Thyroid gland (tissue), 4 donors: ENCODE results near the gene CREBBP. TPM values are rescaled to one million over a fixed set of nuclear protein-coding genes. Genes with fewer than 3 reads are reported as not detected.

Experiments used
- DNase-seq, 2 donors: peaks; one replicate each; pipeline ENCODE4 v3.0.0-alpha.2; 2019
- H3K27ac ChIP-seq, 3 donors: fragments of 200-600 bp; sonication (generic); 1 replicate in 2 of 3; 2 replicates in 1 of 3; pipeline ENCODE4 v1.5.1; 2016 to 2019; ENCODE audit warnings: mild to moderate bottlenecking in 1 of 3, moderate library complexity in 1 of 3
- H3K27me3 ChIP-seq: fragments of 200-600 bp; sonication (generic); one replicate; pipeline ENCODE4 v1.5.1; 2019
- H3K36me3 ChIP-seq, 2 donors: fragments of 200-600 bp; sonication (generic); one replicate each; pipeline ENCODE4 v1.5.1; 2016 to 2019
- H3K4me1 ChIP-seq, 2 donors: fragments of 200-600 bp; sonication (generic); one replicate each; pipeline ENCODE4 v1.5.1; 2017 to 2019
- H3K4me3 ChIP-seq, 3 donors: fragments of 200-600 bp; sonication (generic); replicated peaks in 1 of 3; 1 replicate in 2 of 3; 2 replicates in 1 of 3; pipeline ENCODE4 v1.5.1; 2016; ENCODE audit warnings: mild to moderate bottlenecking in 1 of 3
- H3K9me3 ChIP-seq: fragments of 200-600 bp; sonication (generic); one replicate; pipeline ENCODE4 v1.5.1; 2017
- POLR2A ChIP-seq, 2 donors: fragments of 450-650 bp; IDR thresholded peaks; one replicate each; pipeline ENCODE4 v1.6.1; 2017; ENCODE audit warnings: antibody characterized with exemption in 2 of 2, mild to moderate bottlenecking in 2 of 2, moderate library complexity in 1 of 2
- WGBS, 2 donors: methylation state at CpG; one replicate each; pipeline ENCODE4 v1.1.5; 2017; 5-methylcytosine and 5-hydroxymethylcytosine counted together
- intact Hi-C: fragments of 100-400 bp; cut with DNase I; formaldehyde crosslinking; loops from one replicate; pipeline ENCODE4 v1.15.1; 2023
- total RNA-seq, 4 donors: library from RNA; depleted of rRNA; stranded (reverse); fragments of >200 nt; gene quantifications; one replicate each; pipeline ENCODE4 v1.2.3, GENCODE V29; 2016
- TF ChIP-seq, protein P1 (sequence below), 6 experiments: fragments of 200-600 bp in 3 of 6; fragments of 450-650 bp in 3 of 6; sonication (generic) in 3 of 6; IDR thresholded peaks; one replicate each; pipeline ENCODE4 v1.5.1; 2016 to 2019; ENCODE audit warnings: antibody characterized with exemption in 6 of 6, mild to moderate bottlenecking in 2 of 6, inconsistent platforms in 1 of 6, moderate library complexity in 1 of 6

CREBBP gene
- total RNA-seq, 4 donors from 2014 or later: 52.5 to 157 (median 75.9) TPM

DNA sequence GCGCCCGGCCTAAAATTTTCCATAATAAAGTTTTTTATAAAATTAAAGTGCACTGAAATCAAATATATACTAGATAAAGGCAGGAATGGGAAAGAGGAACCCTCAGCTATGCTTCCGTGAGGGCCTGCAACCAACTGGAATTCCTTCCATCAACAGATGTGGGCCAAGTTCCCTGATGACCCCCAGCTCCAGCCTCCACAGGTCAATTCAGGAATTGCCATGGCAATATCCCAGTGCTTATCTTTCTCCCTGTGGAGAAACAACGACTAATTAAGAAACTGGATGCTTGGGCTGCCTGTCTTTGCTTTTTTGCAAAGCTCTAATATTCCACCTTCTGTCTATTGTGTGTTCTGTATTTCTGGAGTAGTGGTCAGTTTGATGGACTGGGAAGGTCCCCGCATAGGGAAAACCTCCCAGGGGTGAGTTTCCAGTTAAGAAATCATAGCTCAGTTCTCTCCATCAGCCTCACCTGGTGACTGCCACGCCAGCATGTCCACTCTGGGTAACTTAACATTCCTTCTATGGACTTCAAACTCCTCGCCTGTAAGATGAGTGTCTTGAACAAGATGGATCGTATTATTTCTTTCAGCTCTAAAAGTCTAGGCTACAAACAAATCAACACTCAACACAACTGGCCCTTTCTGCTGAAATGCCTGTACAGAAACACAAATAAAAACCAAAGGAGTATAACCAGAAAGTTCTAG lies 67.9 kb downstream of the CREBBP start:
- Histone ChIP-seq H3K4me3 (no peak overlapping the region), H3K9me3 (no peaks in the 10 kb centered on the region), H3K27ac (no peak overlapping the region), H3K36me3 (peaks cover 5 to 8% of the 10 kb centered on the region in 2 donors), H3K27me3 (no peaks in the 10 kb centered on the region), H3K4me1 (peaks cover 16 to 43% of the 10 kb centered on the region in 2 donors)
- WGBS, 2 donors: 72 to 77% methylated on average over 8 of the region's 8 CpGs
- TF ChIP-seq, protein P1, sequence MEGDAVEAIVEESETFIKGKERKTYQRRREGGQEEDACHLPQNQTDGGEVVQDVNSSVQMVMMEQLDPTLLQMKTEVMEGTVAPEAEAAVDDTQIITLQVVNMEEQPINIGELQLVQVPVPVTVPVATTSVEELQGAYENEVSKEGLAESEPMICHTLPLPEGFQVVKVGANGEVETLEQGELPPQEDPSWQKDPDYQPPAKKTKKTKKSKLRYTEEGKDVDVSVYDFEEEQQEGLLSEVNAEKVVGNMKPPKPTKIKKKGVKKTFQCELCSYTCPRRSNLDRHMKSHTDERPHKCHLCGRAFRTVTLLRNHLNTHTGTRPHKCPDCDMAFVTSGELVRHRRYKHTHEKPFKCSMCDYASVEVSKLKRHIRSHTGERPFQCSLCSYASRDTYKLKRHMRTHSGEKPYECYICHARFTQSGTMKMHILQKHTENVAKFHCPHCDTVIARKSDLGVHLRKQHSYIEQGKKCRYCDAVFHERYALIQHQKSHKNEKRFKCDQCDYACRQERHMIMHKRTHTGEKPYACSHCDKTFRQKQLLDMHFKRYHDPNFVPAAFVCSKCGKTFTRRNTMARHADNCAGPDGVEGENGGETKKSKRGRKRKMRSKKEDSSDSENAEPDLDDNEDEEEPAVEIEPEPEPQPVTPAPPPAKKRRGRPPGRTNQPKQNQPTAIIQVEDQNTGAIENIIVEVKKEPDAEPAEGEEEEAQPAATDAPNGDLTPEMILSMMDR (IDR thresholded peaks at IDR 0.05): no peak
- no peak for TF ChIP-seq POLR2A (IDR thresholded peaks at IDR 0.05)
- DNase-seq: no peak
- intact Hi-C loops: no loop called here

DNA sequence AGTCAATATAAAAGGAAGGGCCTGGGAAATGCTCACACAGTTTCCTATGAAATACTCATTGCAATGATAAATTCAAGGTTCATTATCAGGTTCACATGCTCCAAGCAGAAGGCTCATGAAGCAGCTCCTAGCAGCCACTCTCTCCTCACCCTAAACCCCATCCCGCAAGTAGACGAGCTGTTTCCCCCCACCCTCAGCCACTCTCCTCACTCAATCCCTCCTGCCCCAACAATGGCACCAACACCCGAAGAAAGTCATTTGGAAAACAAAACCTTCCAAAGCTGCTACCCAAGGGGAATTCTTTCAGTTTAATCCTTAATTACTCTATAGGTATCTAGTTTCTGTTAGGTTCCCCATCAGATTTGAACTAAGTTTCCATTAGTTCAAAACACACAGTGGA lies 69.7 kb downstream of the CREBBP start:
- Histone ChIP-seq H3K36me3 (peaks cover 5 to 8% of the 10 kb centered on the region in 2 donors), H3K4me3 (no peak overlapping the region), H3K27me3 (no peaks in the 10 kb centered on the region), H3K4me1 (peaks cover 10 to 36% of the 10 kb centered on the region in 2 donors), H3K9me3 (no peaks in the 10 kb centered on the region), H3K27ac (no peak overlapping the region)
- intact Hi-C loops: no loop called here
- no peak for DNase-seq
- WGBS, 2 donors: 91 to 95% methylated on average over 3 of the region's 3 CpGs
- TF ChIP-seq POLR2A (IDR thresholded peaks at IDR 0.05): no peak
- TF ChIP-seq, protein P1 (IDR thresholded peaks at IDR 0.05): no peak

DNA sequence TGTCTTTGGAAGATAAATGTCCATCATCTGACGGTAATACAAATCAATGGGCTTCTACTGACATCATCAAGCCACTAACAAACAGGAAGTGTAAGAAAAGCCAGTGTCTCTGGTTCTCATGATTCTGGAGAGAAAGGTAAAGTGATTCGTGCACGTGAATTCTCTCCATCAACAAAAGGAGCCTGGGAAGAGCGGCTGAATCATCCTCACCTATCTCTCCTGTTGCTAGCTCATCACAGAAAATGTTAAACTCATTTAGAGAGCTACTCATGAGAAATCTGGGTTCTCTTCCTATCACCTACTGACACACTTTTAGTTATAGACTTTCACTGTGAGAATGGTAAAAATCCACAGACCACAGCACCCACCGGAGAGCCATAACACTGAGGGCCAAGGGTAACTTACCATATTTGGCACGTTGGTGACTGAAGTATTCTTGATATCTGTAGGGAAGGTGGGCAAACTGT lies 70.3 kb downstream of the CREBBP start:
- intact Hi-C loops: no loop called here
- no peak for DNase-seq
- 83 to 91% methylated on average over 6 of the region's 6 CpGs for WGBS, 2 donors
- TF ChIP-seq POLR2A (IDR thresholded peaks at IDR 0.05): no peak
- TF ChIP-seq, protein P1 (IDR thresholded peaks at IDR 0.05): no peak
- H3K27ac ChIP-seq: no peak overlapping the region
- no peak overlapping the region for H3K4me3 ChIP-seq
- no peaks in the 10 kb centered on the region for H3K27me3 ChIP-seq
- H3K4me1 ChIP-seq: peaks cover 9 to 39% of the 10 kb centered on the region in 2 donors
- H3K9me3 ChIP-seq: no peaks in the 10 kb centered on the region
- H3K36me3 ChIP-seq: peaks cover 5 to 8% of the 10 kb centered on the region in 2 donors

DNA sequence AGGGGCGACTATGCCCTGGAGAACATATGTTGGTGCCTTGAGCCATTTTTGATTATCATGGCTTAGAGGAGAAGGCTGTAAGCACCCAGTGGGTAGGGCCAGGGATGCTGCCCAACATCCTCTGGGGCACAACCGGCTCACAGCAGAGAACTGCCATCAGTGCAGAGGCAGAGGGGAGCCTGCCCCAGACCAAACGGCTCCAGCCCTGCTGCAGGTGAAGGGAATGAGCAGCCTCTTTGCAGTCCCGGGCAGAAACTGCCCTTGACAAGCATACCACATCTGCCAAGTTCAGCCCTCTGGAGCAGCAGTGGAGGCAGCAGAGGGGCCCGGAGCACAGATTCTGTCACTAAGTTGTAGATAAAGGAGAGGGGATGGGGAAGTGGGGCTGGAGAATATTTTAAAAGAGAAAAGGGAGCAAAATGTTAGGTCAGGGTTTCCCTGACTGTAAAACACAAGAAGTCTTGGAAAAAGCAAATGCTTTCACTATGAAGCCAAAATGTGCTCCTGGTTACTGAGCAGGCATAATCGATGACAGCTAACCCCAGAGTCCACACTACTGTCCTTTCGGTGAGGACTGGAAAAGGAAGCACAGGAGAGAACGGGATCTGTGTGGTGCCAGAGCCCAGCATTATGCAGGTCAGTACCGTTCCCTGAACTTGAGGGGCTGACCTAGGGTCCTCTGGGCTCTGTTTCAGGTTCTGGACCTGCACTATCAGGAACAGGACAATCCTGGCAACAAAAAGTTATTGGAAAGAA lies 72.0 kb downstream of the CREBBP start:
- peaks cover 5 to 8% of the 10 kb centered on the region in 2 donors for H3K36me3 ChIP-seq
- DNase-seq: no peak
- intact Hi-C loops: no loop called here
- H3K9me3 ChIP-seq: no peaks in the 10 kb centered on the region
- H3K27me3 ChIP-seq: no peaks in the 10 kb centered on the region
- 87 to 90% methylated on average over 9 of the region's 9 CpGs for WGBS, 2 donors
- H3K4me1 ChIP-seq: peaks cover 9 to 33% of the 10 kb centered on the region in 2 donors
- no peak overlapping the region for H3K4me3 ChIP-seq
- no peak overlapping the region for H3K27ac ChIP-seq
- TF ChIP-seq POLR2A (IDR thresholded peaks at IDR 0.05): no peak
- TF ChIP-seq, protein P1 (IDR thresholded peaks at IDR 0.05): no peak
